NCI-H128 (cell line): ENCODE data around the gene PRDX5.

Source experiments
- DNase-seq: peaks from one replicate; lab custom pipeline; 2025; ENCODE audit not compliant: unreplicated experiment; lab: John Stamatoyannopoulos, UW

The PRDX5 gene

DNA sequence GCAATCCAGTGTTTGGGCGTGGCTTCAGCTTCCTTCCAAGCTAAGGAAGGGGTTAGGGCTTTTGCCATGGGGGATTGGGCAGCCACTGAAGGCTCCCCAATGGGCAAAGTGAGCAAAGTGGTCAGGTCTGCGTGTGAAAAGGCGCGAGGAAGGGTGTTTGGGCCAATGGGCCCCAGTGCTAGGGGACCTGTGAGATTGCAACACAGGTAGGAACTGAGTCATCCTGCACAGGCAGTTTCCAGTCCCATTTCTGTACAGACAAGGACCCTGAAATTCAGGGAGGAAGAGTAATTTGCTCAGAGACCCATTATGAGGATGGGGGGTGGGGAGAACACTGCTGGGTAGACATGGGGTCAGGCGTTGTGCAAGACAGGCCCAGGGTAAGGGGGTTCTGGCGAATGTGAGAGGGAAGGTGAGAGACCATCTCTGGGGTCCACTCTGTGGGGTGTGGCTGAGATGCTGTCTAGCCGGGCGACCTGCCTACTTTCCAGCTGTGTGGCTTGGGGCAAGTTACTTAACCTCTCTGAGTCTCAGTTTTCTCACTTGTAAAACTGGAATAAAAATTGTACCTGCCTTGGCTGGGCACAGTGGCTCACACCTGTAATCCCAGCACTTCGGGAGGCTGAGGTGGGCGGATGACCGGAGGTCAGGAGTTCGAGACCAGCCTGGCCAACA, 29.4 kb downstream of the PRDX5 start:
- no peak for DNase-seq

GRCh38 chr11:64348383-64349024, 30.6 kb downstream of the PRDX5 start:
- DNase-seq, result no peak

DNA sequence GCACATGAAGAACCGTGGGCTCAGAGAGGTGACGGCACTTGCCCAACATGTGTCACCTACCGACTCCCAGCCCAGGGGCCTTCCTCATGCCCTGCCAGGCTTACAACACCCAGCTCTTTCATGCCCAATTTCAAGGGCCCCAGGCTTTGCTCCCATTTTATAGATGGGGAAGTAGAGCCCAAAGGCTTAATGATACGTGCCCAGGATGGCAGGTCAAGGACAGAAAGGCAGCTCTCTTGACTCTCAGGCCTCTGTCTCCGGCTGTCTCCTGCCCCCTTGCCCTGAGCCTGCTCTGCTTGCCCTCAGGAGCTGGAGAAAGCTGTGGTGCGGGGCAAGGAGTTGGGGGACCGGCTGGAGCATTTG, 31.1 kb downstream of the PRDX5 start:
- no peak for DNase-seq

DNA sequence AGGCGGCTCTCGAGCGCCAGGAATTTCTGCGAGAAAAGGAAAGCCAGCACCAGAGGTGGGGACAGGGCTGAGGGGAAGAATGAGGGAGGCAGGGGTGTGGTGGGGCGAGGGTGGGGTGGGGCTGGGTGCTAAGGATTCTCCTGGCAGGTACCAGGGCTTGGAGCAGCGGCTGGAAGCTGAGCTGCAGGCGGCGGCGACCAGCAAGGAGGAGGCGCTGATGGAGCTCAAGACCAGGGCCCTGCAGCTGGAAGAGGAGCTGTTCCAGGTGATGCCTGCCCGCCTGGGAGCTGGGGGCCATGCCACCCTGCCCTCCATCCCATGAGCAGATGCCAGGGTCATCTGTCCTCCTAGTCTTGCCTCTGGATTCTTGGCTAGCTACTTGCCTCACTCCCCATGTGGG, 31.5 kb downstream of the PRDX5 start:
- no peak for DNase-seq

GRCh38 chr11:64351136-64351631, 33.3 kb downstream of the PRDX5 start:
- DNase-seq, result no peak

DNA sequence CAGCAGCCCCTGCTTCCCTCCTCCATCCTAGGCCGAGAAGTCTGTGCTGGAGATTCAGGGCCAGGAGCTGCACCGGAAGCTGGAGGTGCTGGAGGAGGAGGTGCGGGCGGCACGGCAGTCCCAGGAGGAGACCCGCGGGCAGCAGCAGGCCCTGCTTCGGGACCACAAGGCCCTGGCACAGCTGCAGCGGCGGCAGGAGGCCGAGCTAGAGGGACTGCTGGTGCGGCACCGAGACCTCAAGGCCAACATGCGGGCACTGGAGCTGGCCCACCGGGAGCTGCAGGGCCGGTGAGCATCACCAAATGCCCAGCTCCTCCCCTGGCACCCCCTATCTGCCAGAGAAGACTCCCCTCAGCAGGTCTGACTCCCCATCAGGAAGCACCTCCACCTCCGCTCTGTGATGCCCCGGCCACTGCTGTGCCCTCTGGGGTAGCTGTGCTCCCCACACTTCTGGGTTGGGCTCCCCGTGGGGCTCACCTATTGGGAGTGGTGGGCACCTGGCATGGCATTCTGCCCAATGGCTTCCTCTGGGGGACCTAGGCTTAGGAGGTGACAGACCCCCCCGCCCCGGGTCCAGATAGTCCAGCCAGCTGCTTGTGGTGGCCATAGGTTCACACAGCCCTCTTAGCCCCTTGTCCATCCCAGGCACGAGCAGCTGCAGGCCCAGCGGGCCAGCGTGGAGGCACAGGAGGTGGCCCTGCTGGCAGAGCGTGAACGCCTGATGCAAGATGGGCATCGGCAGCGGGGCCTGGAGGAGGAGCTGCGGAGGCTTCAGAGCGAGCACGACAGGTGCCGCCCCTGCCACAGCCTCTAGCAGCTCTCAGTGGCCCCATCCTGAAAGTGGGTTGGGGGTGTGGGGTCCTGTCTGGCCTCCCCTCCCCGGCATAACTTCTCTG, 34.4 kb downstream of the PRDX5 start:
- no peak for DNase-seq

DNA sequence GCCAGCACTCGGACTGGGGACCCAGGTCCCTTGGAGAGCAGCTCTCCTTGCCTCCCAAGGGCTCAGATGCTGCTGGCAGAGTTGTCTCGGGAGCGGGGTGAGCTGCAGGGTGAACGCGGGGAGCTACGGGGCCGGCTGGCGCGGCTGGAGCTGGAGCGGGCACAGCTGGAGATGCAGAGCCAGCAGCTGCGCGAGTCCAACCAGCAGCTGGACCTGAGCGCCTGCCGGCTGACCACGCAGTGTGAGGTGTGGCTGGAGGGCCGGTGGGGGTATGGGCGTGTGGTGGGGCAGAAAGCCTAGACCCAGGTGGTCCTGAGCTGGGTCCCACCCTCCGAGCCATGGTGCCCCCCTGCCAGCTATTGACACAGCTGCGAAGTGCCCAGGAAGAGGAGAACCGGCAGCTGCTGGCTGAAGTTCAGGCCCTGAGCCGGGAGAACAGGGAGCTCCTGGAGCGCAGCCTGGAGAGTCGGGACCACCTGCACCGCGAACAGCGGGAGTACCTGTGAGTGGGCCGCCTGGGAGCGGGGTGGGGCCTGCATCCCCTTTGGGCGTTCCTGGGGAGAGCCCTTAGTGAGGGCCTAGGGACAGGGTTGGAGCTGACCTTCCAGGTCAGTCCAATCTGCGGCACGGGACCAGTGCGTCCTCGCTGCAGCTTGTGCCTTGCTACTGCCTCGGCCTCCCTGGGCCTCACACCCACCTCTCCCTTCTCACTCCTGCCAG, 35.2 kb downstream of the PRDX5 start:
- DNase-seq, result no peak

DNA sequence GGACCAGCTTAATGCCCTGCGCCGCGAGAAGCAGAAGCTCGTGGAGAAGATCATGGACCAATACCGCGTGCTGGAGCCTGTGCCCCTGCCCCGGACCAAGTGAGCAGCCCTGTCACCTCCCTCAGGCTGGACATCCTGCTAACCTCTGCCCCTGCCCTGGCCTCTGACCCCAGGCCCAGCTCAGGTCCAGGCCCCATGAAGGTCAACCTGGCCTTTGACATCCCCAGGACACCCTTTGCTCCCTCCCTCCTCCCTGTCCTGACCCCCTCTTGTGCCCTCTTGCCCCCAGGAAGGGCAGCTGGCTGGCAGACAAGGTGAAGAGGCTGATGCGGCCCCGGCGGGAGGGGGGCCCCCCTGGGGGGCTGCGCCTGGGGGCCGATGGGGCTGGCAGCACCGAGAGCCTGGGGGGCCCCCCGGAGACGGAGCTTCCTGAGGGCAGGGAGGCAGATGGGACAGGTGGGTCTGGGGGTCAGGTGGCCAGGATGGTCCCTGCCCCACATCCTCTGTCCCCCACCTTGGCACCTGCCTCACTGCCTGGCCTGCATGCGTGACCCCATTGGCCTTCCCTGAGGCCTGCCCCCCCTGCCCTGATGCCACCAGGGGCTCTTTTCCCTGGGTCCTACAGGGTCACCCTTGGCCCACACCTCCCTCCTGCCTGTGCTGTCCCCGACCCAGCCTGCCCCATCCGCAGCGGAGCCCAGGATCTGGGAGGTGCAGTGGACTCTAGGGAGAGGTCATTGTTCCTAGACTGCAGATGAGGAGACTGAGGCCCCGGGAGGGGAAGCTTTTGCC, 36.0 kb downstream of the PRDX5 start:
- DNase-seq, result no peak

GRCh38 chr11:64355078-64355940, 37.4 kb downstream of the PRDX5 start:
- peak; percentile 44 for DNase-seq

DNA sequence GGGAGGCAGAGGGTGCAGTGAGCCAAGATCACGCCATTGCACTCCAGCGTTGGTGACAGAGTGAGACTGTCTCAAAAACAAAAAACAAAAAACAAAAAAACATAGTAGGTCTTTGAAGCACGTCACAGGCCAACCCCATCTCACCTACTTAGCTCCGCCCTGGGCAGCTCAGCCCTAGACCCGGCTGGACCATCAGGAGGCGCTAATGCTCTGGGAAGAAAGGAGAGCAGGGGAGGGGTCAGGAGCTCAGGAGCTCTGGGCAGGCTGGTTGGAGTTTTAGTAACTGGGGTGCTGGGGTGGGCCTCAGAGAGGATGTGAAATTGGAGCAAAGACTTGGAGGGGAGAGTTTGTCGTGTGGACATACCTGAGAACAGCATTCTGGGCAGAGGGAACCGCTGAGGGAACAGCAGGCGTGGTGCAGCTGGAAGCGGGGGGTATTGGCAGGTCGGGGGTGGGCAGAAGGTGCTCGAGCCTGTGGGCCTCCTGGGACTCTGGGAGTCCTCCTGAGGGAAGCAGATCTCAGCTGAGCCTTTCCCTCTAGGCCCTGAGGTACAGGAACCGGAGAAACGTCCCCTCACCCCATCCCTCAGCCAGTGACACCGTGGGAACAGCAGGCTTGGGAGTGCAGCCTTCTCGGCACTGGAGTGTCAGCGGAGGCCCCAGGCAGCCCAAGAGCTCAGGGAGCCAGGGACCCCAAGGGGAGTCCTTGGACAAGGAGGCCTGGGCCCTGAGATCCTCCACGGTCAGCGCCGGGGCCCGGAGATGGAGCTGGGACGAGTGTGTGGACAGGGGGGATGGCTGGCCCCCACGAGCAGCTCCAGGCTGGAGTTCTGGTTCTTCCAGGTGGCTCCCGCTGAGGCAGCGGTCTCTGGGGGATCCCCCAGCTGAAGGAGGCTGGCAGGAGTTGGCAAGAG, 38.8 kb downstream of the PRDX5 start:
- DNase-seq, result no peak

DNA sequence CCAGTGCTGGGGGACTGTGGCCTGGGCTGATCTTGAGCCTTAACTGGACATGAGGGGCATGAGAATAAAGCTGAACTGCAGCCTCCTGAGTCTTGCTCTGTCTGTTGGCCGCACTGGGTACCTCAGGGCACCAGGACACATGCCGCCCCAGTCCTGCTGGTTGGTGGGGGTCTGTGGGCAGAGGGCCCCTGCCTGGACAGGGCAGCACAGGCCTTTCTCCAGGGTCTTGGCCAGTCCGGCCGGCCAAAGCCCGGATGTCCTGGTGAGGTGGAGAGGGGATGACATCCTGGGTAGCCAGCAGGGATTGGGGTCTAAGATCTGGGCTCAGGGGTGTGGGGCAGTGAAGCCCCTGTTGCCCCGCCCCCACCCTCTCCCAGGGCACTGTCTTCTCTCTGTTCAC, 39.5 kb downstream of the PRDX5 start:
- DNase-seq, result no peak

- DNase-seq, result no peak
These were observed 40.1 kb downstream of the PRDX5 start for GRCh38 chr11:64357904-64358535.

DNA sequence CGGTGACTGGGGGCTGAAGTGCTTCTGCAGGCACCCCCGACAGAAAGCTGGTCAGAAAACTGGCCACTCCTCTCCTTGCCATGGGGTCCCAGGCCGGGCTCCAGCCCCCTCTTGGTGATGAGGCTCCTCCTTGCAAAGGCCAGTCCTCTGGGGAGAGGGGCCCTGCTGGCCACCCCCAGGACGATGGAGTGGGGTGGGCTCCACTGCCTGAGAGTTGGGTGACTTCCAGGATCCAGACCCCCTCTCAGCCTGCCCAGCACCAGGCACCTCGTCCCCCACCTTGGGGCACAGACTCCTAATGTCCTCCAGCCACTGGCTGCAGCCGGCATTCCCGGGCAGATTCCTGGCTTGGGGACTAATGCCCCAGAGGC, 40.6 kb downstream of the PRDX5 start:
- no peak for DNase-seq

DNA sequence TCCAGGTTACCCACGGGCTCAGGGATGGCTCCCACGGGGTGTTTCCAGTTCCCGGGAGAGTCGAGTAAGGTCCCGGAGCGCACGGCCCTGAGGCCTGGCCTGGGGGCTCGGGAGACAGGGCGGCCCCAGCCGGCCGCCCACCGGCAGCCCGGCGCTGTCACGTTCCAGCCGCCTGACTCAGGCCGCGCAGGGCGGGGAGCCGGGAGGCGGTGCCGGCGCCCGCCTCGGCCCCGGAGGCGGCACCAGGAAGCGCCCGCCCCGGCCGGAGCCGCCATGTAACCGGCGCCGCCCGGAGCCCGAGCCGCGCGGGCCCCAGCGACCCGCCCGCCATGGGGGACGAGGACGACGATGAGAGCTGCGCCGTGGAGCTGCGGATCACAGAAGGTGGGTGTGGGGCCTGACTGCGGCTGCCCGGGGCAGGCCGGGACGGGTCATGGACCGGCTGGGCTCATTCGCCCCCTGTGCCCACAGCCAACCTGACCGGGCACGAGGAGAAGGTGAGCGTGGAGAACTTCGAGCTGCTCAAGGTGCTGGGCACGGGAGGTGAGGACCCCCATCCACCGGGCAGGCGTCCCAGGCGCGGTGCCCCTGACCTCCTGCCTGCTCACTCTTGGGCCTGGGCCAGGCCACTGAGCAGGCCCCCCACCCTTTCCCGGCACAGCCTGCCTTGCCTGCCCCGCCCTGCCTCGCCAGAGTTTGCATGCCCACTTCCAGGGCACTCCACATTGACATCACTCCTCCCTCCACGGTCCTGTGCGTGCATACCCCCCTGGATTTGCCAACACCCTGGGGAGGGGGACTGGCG, 41.2 kb downstream of the PRDX5 start, which contains the start of gene RPS6KA4:
RPS6KA4 (plus strand) TSS at position 256 of the 805 bp plus-strand sequence; CDS start at position 330, 74 bp downstream.
- DNase-seq, result peak; percentile 26

DNA sequence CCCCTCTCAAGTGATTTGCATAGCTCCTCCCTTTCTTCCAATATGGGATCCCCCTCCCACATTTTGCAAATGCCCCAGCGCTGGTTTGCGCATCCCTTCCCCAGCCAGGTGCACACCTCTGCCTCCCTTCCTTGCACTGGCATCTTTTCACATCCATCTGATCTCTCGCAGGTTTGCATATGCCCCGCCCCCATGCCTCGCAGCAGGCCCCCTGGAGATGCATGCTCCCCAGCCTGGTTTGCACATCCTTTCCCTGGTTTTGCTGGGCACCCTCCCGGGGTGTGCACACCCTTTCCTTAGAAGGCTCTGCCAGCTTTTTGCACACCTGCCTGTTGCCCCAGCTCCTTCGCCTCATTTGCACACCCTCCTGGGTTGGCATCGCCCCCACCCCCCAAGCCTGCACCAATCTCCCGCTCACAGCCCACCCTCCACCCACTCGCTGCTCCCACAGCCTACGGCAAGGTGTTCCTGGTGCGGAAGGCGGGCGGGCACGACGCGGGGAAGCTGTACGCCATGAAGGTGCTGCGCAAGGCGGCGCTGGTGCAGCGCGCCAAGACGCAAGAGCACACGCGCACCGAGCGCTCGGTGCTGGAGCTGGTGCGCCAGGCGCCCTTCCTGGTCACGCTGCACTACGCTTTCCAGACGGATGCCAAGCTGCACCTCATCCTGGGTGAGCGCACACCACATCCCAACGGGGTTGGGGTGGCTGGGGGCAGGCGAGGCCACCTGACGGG, 42.0 kb downstream of the PRDX5 start:
- no peak for DNase-seq

GRCh38 chr11:64360448-64360921, 42.6 kb downstream of the PRDX5 start:
- DNase-seq, result no peak
